CD4-positive, CD25-positive, alpha-beta regulatory T cell (primary cell): ENCODE measurements around the gene ATG5. TPM values are rescaled to one million over a fixed set of nuclear protein-coding genes. Genes with fewer than 3 reads are reported as not detected.
"Not testable (repeated sequence)": the region's sequence is repeated elsewhere in the genome, so short reads cannot be mapped to it uniquely, and the experiment has no call there.

Experiments used
- ATAC-seq, 2 donors: fragments of 150-1000 bp; cut with Tn5 transposase; one replicate each; pipeline ENCODE4 v1.10.0; 2021; ENCODE audit warnings: low read depth in 2 of 2, moderate number of reproducible peaks in 2 of 2, moderate library complexity in 1 of 2
- DNase-seq, 3 donors: peaks; one replicate each; pipeline versions ENCODE4 v3.0.0 to v3.0.0-alpha.2; 2012 to 2022; ENCODE audit warnings: mixed read lengths in 1 of 3
- H3K27ac ChIP-seq: one replicate; pipeline ENCODE4 v1.7.0; 2013; ENCODE audit warnings: mild to moderate bottlenecking, low read length; ENCODE audit not compliant: insufficient read depth, poor library complexity, severe bottlenecking
- H3K27me3 ChIP-seq: one replicate; pipeline ENCODE4 v1.7.0; 2013; ENCODE audit warnings: low read length; ENCODE audit not compliant: control insufficient read depth, insufficient read depth
- H3K36me3 ChIP-seq: one replicate; pipeline ENCODE4 v1.7.0; 2013; ENCODE audit warnings: mild to moderate bottlenecking, low read length, moderate library complexity; ENCODE audit not compliant: control insufficient read depth, insufficient read depth
- H3K4me1 ChIP-seq: 2 replicates; pipeline ENCODE4 v1.7.0; 2013; ENCODE audit warnings: mild to moderate bottlenecking, low read length; ENCODE audit not compliant: insufficient read depth, control insufficient read depth, poor library complexity, severe bottlenecking
- H3K4me3 ChIP-seq: one replicate; pipeline ENCODE4 v1.7.0; 2013; ENCODE audit warnings: low read depth, mild to moderate bottlenecking, low read length, moderate library complexity
- H3K9me3 ChIP-seq, 2 experiments: 1 replicate in 1 of 2; 2 replicates in 1 of 2; pipeline ENCODE4 v1.7.0; 2013; ENCODE audit warnings: low read length in 2 of 2, mild to moderate bottlenecking in 1 of 2, moderate library complexity in 1 of 2; ENCODE audit not compliant: control insufficient read depth in 2 of 2
- H3K27ac Mint-ChIP-seq, 3 donors: one replicate each; pipeline ENCODE4 v1.8.0; 2020 to 2022; ENCODE audit warnings: mild to moderate bottlenecking in 3 of 3, mixed read lengths in 3 of 3, moderate library complexity in 2 of 3
- H3K27me3 Mint-ChIP-seq: one replicate; pipeline ENCODE4 v1.8.0; 2022; ENCODE audit warnings: mild to moderate bottlenecking, mixed read lengths
- H3K36me3 Mint-ChIP-seq: one replicate; pipeline ENCODE4 v1.8.0; 2020; ENCODE audit warnings: mixed read lengths
- H3K4me1 Mint-ChIP-seq, 4 donors: one replicate each; pipeline ENCODE4 v1.8.0; 2020 to 2022; ENCODE audit warnings: mixed read lengths in 4 of 4, mild to moderate bottlenecking in 1 of 4
- H3K4me3 Mint-ChIP-seq, 4 donors: one replicate each; pipeline ENCODE4 v1.8.0; 2020 to 2022; ENCODE audit warnings: mild to moderate bottlenecking in 4 of 4, mixed read lengths in 4 of 4, moderate library complexity in 3 of 4
- H3K9me3 Mint-ChIP-seq, 7 donors: one replicate each; pipeline ENCODE4 v1.8.0; 2020 to 2022; ENCODE audit warnings: mixed read lengths in 7 of 7, mild to moderate bottlenecking in 3 of 7, moderate library complexity in 2 of 7
- polyA plus RNA-seq, 4 donors: library from polyadenylated mRNA; unstranded; fragments of 300-500 nt; fragmentation: Illumina TruSeq; gene quantifications; one replicate each; pipeline ENCODE4 v1.2.3, GENCODE V29; 2021
- total RNA-seq: library from RNA; stranded (reverse); gene quantifications from one replicate; pipeline ENCODE4 v1.2.3, GENCODE V29; 2022

ATG5 gene
- total and polyA plus RNA-seq, 5 donors from 2014 or later = 35.1 to 49.6 (median 45.9) TPM

- Histone ChIP-seq H3K27me3 (no peaks in the 10 kb centered on the region), H3K27ac (no peak overlapping the region), H3K4me3 (no peak overlapping the region), H3K9me3 (no peaks in the 10 kb centered on the region), H3K4me1 (peaks cover 13% of the 10 kb centered on the region), H3K36me3 (no peaks in the 10 kb centered on the region)
- Mint-ChIP-seq H3K9me3 (peaks cover 0 to 2% (median 0%) of the 10 kb centered on the region in 7 donors), H3K27me3 (no peaks in the 10 kb centered on the region), H3K4me1 (peaks cover 9 to 17% (median 13%) of the 10 kb centered on the region in 4 donors), H3K27ac (peak overlapping the region in 2 of 3 donors; percentile 66 to 67), H3K4me3 (no peak overlapping the region), H3K36me3 (no peaks in the 10 kb centered on the region)
- DNase-seq = no peak
- ATAC-seq = no peak
These were observed 166.7 kb downstream of the ATG5 start for GRCh38 chr6:106158816-106159215.

- DNase-seq = no peak
- no peaks in the 10 kb centered on the region for H3K27me3 Mint-ChIP-seq
These were observed 168.7 kb downstream of the ATG5 start for GRCh38 chr6:106156863-106157262.

GRCh38 chr6:106156413-106156812, 169.1 kb downstream of the ATG5 start:
- no peak overlapping the region for H3K4me3 ChIP-seq
- Mint-ChIP-seq H3K4me1 (peaks cover 0 to 6% (median under 1%) of the 10 kb centered on the region in 4 donors), H3K27ac (no peak overlapping the region)

More at GRCh38 chr6:106156863-106157262, 168.7 kb downstream of the ATG5 start:
- Mint-ChIP-seq H3K27ac (no peak overlapping the region), H3K36me3 (no peaks in the 10 kb centered on the region), H3K9me3 (peaks cover 0 to 7% (median 0%) of the 10 kb centered on the region in 7 donors), H3K4me3 (no peak overlapping the region), H3K4me1 (peaks cover 0 to 6% (median 1%) of the 10 kb centered on the region in 4 donors)
- Histone ChIP-seq H3K9me3 (no peaks in the 10 kb centered on the region), H3K27ac (no peak overlapping the region), H3K4me3 (no peak overlapping the region), H3K4me1 (no peaks in the 10 kb centered on the region), H3K27me3 (no peaks in the 10 kb centered on the region), H3K36me3 (no peaks in the 10 kb centered on the region)
- ATAC-seq = no peak

GRCh38 chr6:106155219-106155830, 170.2 kb downstream of the ATG5 start:
- Mint-ChIP-seq H3K9me3 (peaks cover 0 to 7% (median 1%) of the 10 kb centered on the region in 7 donors), H3K27ac (peak overlapping the region in 2 of 3 donors; percentile 56 to 73), H3K27me3 (no peaks in the 10 kb centered on the region), H3K36me3 (no peaks in the 10 kb centered on the region), H3K4me3 (no peak overlapping the region), H3K4me1 (peaks cover 0 to 6% (median 3%) of the 10 kb centered on the region in 4 donors)
- Histone ChIP-seq H3K27ac (no peak overlapping the region), H3K27me3 (no peaks in the 10 kb centered on the region), H3K9me3 (no peaks in the 10 kb centered on the region), H3K4me1 (no peaks in the 10 kb centered on the region), H3K36me3 (no peaks in the 10 kb centered on the region), H3K4me3 (no peak overlapping the region)
- DNase-seq (no peak), ATAC-seq (no peak)

More at GRCh38 chr6:106156413-106156812, 169.1 kb downstream of the ATG5 start:
- no peak overlapping the region for H3K4me3 Mint-ChIP-seq
- ATAC-seq (no peak), DNase-seq (no peak)
- Histone ChIP-seq H3K9me3 (no peaks in the 10 kb centered on the region), H3K4me1 (no peaks in the 10 kb centered on the region), H3K27me3 (no peaks in the 10 kb centered on the region), H3K36me3 (no peaks in the 10 kb centered on the region), H3K27ac (no peak overlapping the region)
- H3K36me3 Mint-ChIP-seq = no peaks in the 10 kb centered on the region
- peaks cover 0 to 7% (median 0%) of the 10 kb centered on the region in 7 donors for H3K9me3 Mint-ChIP-seq
- H3K27me3 Mint-ChIP-seq = no peaks in the 10 kb centered on the region

- no peaks in the 10 kb centered on the region for H3K36me3 Mint-ChIP-seq
- Histone ChIP-seq H3K4me3 (no peak overlapping the region), H3K27ac (no peak overlapping the region), H3K27me3 (no peaks in the 10 kb centered on the region), H3K9me3 (no peaks in the 10 kb centered on the region), H3K36me3 (no peaks in the 10 kb centered on the region), H3K4me1 (peaks cover 6% of the 10 kb centered on the region)
- no peak overlapping the region for H3K4me3 Mint-ChIP-seq
- H3K9me3 Mint-ChIP-seq = peaks cover 0 to 7% (median 1%) of the 10 kb centered on the region in 7 donors
- H3K27ac Mint-ChIP-seq = peak overlapping the region in 1 of 3 donors; percentile 69
- no peak for ATAC-seq
- no peak for DNase-seq
- H3K27me3 Mint-ChIP-seq = no peaks in the 10 kb centered on the region
- peaks cover 8 to 10% (median 9%) of the 10 kb centered on the region in 4 donors for H3K4me1 Mint-ChIP-seq
These were observed 171.2 kb downstream of the ATG5 start for GRCh38 chr6:106154326-106154725.

GRCh38 chr6:106152952-106153351, 172.6 kb downstream of the ATG5 start:
- peaks cover 11% of the 10 kb centered on the region for H3K4me1 ChIP-seq
- Mint-ChIP-seq H3K27me3 (no peaks in the 10 kb centered on the region), H3K36me3 (no peaks in the 10 kb centered on the region), H3K9me3 (peaks cover 0 to 7% (median 1%) of the 10 kb centered on the region in 7 donors), H3K4me1 (peaks cover 13 to 18% (median 15%) of the 10 kb centered on the region in 4 donors), H3K27ac (no peak overlapping the region), H3K4me3 (no peak overlapping the region)
- no peaks in the 10 kb centered on the region for H3K9me3 ChIP-seq
- H3K4me3 ChIP-seq = no peak overlapping the region
- H3K27me3 ChIP-seq = no peaks in the 10 kb centered on the region
- DNase-seq (no peak), ATAC-seq (no peak)
- H3K36me3 ChIP-seq = no peaks in the 10 kb centered on the region
- H3K27ac ChIP-seq = no peak overlapping the region

GRCh38 chr6:106152476-106152875, 173.1 kb downstream of the ATG5 start:
- not testable (repeated sequence) for H3K9me3 ChIP-seq, ATAC-seq, H3K36me3 ChIP-seq, H3K27me3 Mint-ChIP-seq, H3K27me3 ChIP-seq, H3K9me3 Mint-ChIP-seq, H3K4me3 ChIP-seq, DNase-seq, H3K4me3 Mint-ChIP-seq, H3K27ac ChIP-seq, H3K36me3 Mint-ChIP-seq
- Mint-ChIP-seq H3K27ac (peak overlapping the region in 1 of 3 donors; percentile 9), H3K4me1 (peaks cover 11 to 18% (median 16%) of the 10 kb centered on the region in 4 donors)
- peaks cover 11% of the 10 kb centered on the region for H3K4me1 ChIP-seq
